Activated CD4-positive, alpha-beta T cell treated with anti-CD3 and anti-CD28 coated beads, Interleukin-2, Interleukin-6, amounts not matched to agents 100 ng/mL and 50 ng/mL, durations not matched to agents 16 hours and 8 hours (primary cell): ENCODE data around the gene POLA2.
"Not testable (repeated sequence)": the region's sequence is repeated elsewhere in the genome, so short reads cannot be mapped to it uniquely, and the experiment has no call there.

Source experiments
- DNase-seq: peaks from one replicate; pipeline ENCODE4 v3.0.0-alpha.2; 2020

Gene POLA2

DNA sequence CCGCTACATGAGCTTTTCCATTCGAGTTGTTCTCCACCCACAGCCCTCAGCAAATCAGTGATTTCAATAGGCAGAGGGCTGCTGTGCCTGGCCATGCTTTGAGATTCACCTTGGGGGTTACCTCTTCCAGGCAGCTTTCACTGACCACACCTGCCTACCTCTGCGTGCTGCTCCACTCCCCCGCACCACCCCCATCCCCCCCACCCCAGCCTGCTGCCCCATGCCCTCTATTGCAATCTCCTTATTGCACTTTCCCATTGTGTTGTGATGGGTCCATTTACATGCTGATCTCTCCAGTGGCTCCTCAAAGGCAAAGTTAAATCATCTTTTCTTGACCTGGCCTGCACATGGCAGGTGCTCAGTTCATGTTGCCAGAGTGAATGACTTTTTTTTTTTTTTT is 18.0 kb upstream of the POLA2 start:
- no peak for DNase-seq

DNA sequence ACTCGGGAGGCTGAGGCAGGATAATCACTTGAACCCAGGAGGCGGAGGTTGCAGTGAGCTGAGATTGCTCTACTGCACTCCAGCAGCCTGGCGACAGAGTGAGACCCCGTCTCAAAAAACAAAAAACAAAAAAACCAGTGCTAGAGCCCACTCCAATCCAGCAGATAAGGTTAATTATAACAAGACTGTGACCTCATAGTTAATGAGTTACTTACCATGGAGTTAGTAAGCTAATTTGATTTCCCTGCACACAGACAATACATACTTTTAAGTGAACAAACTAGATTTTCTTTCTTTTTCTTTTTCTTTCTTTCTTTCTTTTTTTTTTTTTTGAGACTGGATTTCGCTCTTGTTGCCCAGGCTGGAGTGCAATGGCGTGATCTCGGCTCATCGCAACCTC is 16.7 kb upstream of the POLA2 start:
- not testable (repeated sequence) for DNase-seq

- DNase-seq: no peak
Measured at GRCh38 chr11:65246506-65246905, 15.3 kb upstream of the POLA2 start.

- DNase-seq: not testable (repeated sequence)
Measured at GRCh38 chr11:65248184-65248710, 13.5 kb upstream of the POLA2 start.

DNA sequence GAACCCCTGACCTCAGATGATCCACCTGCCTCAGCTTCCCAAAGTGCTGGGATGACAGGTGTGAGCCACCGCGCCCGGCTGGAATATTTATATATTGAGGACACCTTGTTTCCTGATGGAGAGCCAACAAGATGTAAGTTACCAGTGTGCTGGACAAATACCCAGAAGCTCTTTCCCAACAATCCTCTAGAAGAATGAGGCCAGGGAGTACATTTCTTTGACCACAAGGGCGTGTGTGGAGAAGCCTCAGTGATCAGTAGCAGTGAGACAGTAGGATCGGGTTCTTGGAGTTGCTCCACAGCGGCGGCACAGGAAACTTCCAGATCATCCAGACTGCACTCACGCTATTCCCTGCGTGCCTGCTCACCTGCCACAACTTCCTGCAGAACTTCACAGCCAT is 10.3 kb upstream of the POLA2 start:
- DNase-seq: no peak

GRCh38 chr11:65254724-65255123 is 7.0 kb upstream of the POLA2 start:
- no peak for DNase-seq

- DNase-seq: no peak
Measured at GRCh38 chr11:65258988-65259387, 2.8 kb upstream of the POLA2 start.

- no peak for DNase-seq
Measured at GRCh38 chr11:65260302-65260701, 1.5 kb upstream of the POLA2 start.

DNA sequence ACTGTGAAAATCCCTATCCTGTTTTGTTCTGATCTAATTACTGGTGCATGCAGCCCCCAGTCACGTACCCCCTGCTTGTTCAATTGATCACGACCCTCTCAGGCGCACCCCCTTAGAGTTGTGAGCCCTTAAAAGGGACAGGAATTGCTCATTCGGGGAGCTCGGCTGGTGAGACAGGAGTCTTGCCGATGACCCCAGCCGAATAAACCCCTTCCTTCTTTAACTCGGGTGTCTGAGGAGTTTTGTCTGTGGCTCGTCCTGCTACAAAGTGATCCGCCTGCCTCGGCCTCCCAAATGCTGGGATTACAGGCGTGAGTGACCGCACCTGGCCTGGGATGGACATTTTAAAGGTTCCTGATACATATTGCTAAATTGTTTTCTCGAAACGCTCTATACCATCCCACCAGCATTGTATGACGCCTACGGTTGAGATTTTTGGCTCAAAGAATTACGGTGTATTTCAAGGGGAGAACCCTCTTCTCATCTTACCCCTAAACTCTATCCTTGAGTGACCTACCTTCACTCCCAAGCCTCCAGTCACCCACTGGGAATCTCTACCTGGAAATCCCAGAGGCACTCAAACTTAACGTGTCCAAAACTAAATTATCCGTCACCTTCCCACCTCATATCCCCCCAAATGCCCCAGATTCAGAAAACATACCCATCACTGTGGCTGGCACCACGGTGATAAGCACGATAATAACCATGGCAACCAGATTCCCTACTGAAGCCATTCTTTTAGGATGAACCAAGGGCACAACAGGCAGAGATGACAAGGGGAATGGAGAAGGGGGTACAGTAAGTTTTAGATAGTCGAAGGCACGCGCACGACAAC is 789 bp upstream of the POLA2 start:
- no peak for DNase-seq

- no peak for DNase-seq
Measured at GRCh38 chr11:65262381-65262680, 569 bp downstream of the POLA2 start.

- peak; percentile 33 for DNase-seq
Measured at GRCh38 chr11:65262776-65263175, 1.0 kb downstream of the POLA2 start.

GRCh38 chr11:65264747-65265146 is 3.0 kb downstream of the POLA2 start:
- not testable (repeated sequence) for DNase-seq

DNA sequence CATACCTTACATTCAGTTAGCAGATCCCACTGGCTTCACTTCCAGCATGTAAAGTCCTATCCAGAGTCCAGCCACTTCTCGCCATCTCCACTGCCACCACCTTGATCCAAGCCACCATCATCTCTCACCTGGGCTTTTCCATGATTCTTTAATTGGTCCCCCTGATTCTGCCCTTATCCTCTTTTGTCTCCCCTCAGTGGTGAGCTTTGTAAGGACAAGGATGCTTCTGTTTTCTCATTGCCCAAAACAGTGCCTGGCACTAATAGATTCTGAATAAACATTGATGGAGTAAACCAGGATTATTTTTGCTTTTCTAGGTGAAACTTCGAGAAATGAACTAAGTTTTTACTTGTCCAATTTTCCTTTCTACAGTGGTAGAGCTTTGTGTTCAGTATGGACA is 4.4 kb downstream of the POLA2 start:
- DNase-seq: no peak

DNA sequence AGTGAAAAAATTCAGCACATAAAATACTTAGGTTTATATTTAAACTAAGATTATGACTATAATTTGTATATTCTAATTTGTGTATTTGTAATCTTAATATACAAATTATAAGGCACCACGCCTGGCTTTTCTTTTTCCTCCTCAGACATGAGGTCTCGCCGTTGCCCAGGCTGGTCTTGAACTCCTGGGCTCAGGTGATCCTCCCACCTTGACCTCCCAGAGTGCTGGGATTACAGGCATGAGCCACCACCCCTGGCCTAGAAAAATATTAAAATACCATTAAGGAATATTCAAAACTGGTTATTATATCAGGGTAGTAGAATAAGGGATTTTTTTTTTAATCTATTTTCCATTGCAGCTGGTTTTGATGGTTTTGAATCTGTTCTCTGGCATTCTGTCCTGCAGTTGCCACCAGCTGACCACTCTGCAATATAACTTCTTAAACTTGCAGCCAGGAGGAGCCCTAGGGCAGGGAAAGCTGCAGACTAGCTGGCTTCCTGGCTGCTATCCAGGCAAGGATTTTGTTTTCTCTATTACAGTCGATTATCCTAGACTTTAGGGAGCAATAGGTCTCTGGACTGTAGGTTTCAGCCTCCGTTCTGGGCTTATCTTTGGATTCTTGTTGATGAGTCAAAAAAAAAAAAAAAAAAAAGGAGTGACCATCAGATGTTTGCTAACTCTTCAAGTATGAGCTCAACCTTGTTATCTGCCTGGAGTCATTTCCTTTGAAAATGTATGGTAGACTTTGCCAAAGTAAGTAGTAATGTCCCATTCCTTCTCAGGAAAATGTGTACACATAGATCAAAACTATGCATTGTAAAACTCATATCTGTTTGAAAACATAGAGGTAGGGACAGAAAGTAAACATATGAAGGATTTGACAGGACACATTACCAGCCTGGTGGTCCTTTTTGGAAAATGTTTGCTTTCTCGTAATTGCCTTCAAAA is 13.2 kb downstream of the POLA2 start:
- no peak for DNase-seq

DNA sequence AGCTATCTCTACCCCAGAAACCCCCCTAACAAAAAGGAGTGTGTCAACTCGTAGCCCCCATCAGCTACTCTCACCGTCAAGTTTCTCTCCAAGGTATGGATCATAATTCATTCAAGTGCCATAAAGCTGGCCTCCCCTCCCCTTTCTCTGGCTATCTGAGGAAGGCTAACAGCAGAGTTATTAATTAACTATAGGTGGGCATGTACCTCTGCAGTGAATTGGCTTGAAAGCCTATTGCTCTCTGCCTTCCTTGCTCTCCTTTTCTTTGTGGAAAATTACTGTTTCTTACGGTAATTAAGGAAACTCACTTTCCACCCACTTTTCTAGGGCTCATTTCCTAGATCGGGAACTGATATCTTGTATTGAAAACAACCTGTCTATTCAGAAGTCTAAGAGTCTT is 14.1 kb downstream of the POLA2 start:
- no peak for DNase-seq

- DNase-seq: no peak
Measured at GRCh38 chr11:65277631-65278277, 16.0 kb downstream of the POLA2 start.

- no peak for DNase-seq
Measured at GRCh38 chr11:65278356-65278755, 16.6 kb downstream of the POLA2 start.

DNA sequence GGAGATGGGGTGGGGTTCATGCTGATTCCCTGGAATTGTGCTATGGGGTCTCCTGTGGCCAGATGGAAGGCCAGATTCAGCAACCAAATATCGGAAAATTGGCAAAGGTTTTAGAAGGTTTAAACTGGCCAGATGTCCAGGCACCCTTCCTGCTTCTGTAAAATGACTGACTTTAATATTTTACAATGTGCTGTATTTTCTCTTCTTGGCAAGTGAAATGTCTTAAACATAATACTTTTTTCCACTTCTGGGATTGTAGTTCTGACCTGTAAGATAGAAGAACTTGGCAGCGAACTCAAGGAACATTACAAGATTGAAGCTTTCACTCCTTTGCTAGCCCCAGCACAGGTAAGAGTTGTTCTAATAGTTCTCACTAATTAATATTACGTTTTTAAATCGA is 17.5 kb downstream of the POLA2 start:
- DNase-seq: no peak

DNA sequence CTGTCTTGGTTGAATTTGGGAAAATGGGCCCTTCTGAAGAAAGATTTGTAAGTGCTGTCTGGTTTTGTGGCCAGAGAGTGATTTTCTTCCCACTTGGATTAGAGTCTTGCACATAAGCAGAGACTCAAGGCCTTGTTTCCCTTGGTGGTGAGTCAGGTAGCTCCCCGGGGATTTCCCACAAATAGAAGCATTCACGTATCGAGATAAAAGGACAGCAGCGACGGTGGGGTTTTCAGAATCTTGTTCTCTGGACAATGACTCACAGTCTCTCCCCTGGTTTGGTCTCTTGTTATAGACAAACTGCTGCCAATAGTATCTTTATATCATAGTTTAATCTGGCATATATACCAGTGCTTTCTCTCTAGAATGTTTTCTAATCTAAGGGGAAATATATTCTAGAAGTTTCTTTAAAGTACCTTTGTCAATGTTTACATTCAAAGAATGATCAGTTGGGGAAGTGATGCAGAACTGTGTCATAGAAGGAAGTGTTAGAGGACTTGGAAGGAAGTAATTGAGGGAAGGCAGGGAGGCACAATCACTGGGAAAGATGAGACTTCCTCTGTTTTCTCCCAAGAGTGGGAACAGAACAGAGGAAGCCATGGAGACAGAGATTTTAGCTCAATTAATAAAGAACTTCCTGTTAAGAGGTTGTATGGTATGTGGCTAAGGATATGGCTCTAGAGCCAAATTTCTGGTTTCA is 18.1 kb downstream of the POLA2 start:
- peak; percentile 67 for DNase-seq

- DNase-seq: no peak
Measured at GRCh38 chr11:65280646-65281045, 18.9 kb downstream of the POLA2 start.

GRCh38 chr11:65286686-65287085 is 24.9 kb downstream of the POLA2 start:
- no peak for DNase-seq

GRCh38 chr11:65287601-65288000 is 25.8 kb downstream of the POLA2 start:
- no peak for DNase-seq
